GM12801 (cell line): ENCODE data around the gene EBP.

Experiments used
- CTCF ChIP-seq: IDR thresholded peaks from one replicate; pipeline ENCODE4 v1.5.1; 2011; ENCODE audit warnings: control low read depth; ENCODE audit not compliant: insufficient read length; ENCODE audit errors: extremely low read depth

Gene EBP

DNA sequence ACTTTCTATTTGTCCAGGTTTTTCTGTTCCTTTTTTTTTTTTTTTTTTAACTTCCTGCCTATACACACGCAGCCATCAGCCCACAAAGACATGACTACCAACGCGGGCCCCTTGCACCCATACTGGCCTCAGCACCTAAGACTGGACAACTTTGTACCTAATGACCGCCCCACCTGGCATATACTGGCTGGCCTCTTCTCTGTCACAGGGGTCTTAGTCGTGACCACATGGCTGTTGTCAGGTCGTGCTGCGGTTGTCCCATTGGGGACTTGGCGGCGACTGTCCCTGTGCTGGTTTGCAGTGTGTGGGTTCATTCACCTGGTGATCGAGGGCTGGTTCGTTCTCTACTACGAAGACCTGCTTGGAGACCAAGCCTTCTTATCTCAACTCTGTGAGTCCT is 2.1 kb downstream of the EBP start:
- no peak for TF ChIP-seq CTCF

DNA sequence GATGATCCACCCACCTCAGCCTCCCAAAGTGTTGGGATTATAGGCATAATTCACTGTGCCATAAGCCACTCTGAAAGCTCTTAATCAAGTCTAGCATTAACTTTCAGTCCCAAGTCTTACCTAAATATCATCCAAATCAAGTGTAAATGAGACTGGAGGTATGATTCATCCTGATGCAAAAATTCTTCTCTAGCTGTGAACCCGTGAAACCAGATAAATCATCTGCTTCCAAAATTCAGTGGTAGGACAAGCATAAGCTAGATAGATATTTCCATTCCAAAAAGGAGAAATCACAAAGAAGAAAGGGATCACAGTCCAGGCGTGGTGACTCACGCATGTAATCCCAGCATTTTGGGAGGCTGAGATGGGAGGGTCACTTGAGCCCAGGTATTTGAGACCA is 9.1 kb downstream of the EBP start:
- TF ChIP-seq CTCF = no peak

GRCh38 chrX:48531358-48531959 is 9.9 kb downstream of the EBP start:
- TF ChIP-seq CTCF = no peak

- TF ChIP-seq CTCF = no peak
These were observed 10.6 kb downstream of the EBP start for GRCh38 chrX:48532161-48532560.

GRCh38 chrX:48533165-48533564 is 11.6 kb downstream of the EBP start:
- TF ChIP-seq CTCF = no peak

DNA sequence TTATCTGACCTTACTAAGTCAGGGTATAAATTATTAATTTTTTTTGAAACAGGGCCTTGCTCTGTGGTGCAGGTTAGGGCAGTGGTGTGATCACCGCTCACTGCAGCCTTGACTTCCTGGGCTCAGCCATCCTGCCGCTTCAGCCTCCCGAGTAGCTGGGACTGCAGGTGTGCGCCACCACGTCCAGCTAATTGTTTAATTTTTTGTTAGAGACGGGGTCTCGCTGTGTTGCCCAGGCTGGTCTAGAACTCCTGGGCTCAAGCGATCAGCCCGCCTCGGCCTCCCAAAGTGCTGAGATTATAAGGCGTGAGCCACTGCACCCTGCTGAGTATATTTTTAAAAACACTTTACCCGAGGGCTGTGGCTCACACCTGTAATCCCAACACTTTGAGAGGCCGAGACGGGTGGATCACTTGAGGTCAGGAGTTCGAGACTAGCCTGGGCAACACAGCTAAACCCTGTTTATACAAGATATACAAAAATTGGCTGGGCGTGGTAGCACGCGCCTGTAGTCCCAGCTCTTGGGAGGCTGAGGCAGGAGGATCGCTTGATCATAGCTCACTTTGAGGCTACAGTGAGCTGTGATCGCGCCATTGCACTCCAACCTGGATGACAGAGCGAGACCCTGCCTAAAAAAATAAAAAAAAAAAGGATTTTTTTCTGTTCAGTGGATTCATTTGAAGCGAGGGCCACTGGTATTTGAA is 17.2 kb downstream of the EBP start:
- TF ChIP-seq CTCF = no peak

DNA sequence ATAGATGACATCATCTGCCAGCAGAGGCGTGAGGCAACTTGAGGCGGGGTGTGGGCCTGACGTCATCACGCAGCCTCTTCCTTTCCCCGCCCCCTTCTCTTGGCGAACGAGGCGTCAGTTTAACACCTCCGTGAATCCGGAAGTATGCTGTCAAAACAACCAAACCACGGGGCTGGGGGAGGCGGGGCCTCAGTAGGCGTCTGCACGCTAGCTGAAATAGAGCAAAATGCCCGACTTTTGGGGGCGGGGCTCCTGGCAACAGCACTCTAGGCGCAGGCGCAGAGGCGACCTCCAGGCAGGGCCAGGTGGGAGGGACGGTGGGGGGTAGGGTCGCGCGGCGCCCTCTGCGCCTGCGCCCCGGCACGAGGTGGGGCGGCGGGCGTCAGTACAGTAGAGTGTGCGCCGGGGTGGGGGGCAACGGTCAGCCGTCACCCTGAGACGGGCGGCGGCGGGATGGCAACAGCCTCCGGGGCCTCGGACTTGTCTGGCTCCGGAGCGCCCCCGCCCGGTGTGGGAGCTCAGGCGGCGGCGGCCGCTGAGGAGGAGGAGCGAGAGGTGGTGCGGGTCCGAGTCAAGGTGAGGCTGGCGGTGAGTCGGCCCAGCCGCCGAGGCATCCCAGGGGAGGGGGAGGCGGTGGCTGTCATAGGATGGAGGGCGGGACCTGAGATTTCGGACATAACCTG is 17.9 kb downstream of the EBP start, which contains the start of gene TBC1D25:
TSS of gene TBC1D25 (plus strand) at position 370 of the 683 bp plus-strand sequence. CDS start at position 454, 84 bp downstream.
- TF ChIP-seq CTCF = no peak
